Stomach (tissue), 9 donors: ENCODE results near the gene C22orf15. TPM values are rescaled to one million over a fixed set of nuclear protein-coding genes. Genes with fewer than 3 reads are reported as not detected.
"Not testable (repeated sequence)": the region's sequence is repeated elsewhere in the genome, so short reads cannot be mapped to it uniquely, and the experiment has no call there.

Experiments
- DNase-seq, 2 donors: peaks; one replicate each; pipeline versions ENCODE4 v3.0.0 to v3.0.0-alpha.2; 2013 to 2019
- H3K27ac ChIP-seq, 5 donors: fragments of 200-600 bp in 4 of 5; sonication (generic) in 4 of 5; one replicate each; pipeline ENCODE4 v1.5.1; 2013 to 2019; ENCODE audit warnings: mild to moderate bottlenecking in 1 of 5, moderate library complexity in 1 of 5
- H3K27me3 ChIP-seq, 3 donors: fragments of 200-600 bp; sonication (generic); one replicate each; pipeline ENCODE4 v1.5.1; 2017 to 2019; ENCODE audit warnings: mixed run types in 1 of 3
- H3K36me3 ChIP-seq, 4 donors: fragments of 200-600 bp; sonication (generic); 1 replicate in 3 of 4; 2 replicates in 1 of 4; pipeline ENCODE4 v1.5.1; 2016 to 2019
- H3K4me1 ChIP-seq, 4 donors: fragments of 200-600 bp; sonication (generic); one replicate each; pipeline ENCODE4 v1.5.1; 2016 to 2019
- H3K4me3 ChIP-seq, 4 donors: fragments of 200-600 bp; sonication (generic) in 3 of 4; one replicate each; pipeline ENCODE4 v1.5.1; 2016 to 2019; ENCODE audit warnings: mild to moderate bottlenecking in 1 of 4
- H3K9me3 ChIP-seq, 4 donors: fragments of 200-600 bp; sonication (generic); one replicate each; pipeline ENCODE4 v1.5.1; 2016 to 2019
- CTCF ChIP-seq, 7 experiments: fragments of 450-650 bp in 4 of 7; fragments of 200-600 bp in 3 of 7; sonication (generic) in 3 of 7; IDR thresholded peaks; one replicate each; pipeline ENCODE4 v1.5.1; 2016 to 2019; ENCODE audit warnings: antibody characterized with exemption in 7 of 7, control low read depth in 2 of 7, mild to moderate bottlenecking in 1 of 7
- EP300 ChIP-seq: sonication (generic); formaldehyde crosslinking; IDR thresholded peaks from one replicate; pipeline ENCODE4 v1.6.1; 2017; ENCODE audit warnings: antibody characterized with exemption
- POLR2A ChIP-seq, 4 donors: fragments of 450-650 bp; IDR thresholded peaks; one replicate each; pipeline ENCODE4 v1.6.1; 2016; ENCODE audit warnings: antibody characterized with exemption in 4 of 4, control low read depth in 2 of 4, mild to moderate bottlenecking in 1 of 4, moderate library complexity in 1 of 4
- POLR2AphosphoS5 ChIP-seq, 3 donors: sonication (generic); formaldehyde crosslinking; IDR thresholded peaks; one replicate each; pipeline ENCODE4 v1.6.1; 2016; ENCODE audit warnings: antibody characterized with exemption in 3 of 3
- WGBS, 5 donors: extraction: QIAGEN DNeasy Blood & Tissue Kit in 3 of 5; methylation state at CpG; one replicate each; pipeline versions ENCODE4 v1.1.5 to v1.1.7; 2013 to 2018; 5-methylcytosine and 5-hydroxymethylcytosine counted together
- intact Hi-C: fragments of 100-400 bp; cut with DNase I; formaldehyde crosslinking; loops from one replicate; pipeline ENCODE4 v1.15.1; 2023; ENCODE audit warnings: low total_unique reads
- polyA plus RNA-seq, 3 donors: library from polyadenylated mRNA; stranded (reverse); fragments of 200-250 nt; gene quantifications; one replicate each; pipeline ENCODE4 v1.2.3, GENCODE V29; 2013
- total RNA-seq, 5 donors: library from RNA; depleted of rRNA; stranded (reverse); fragments of >200 nt; gene quantifications; one replicate each; pipeline versions ENCODE4 v1.1.0 to v1.2.3, GENCODE V29; 2014 to 2016
- donor health status: healthy with polysubstance abuse.
- donor health status: Bipolar disorder and iron deficiency.
- donor health status: healthy.

The C22orf15 gene
- total and polyA plus RNA-seq, 8 donors, result 0.05 TPM; not detected in 7

- 56 to 71% (median 60%) methylated on average over 2 of the region's 2 CpGs for WGBS, 5 donors
- Histone ChIP-seq H3K9me3 (no peaks in the 10 kb centered on the region), H3K4me3 (no peak overlapping the region), H3K36me3 (no peaks in the 10 kb centered on the region), H3K27ac (no peak overlapping the region), H3K4me1 (no peaks in the 10 kb centered on the region), H3K27me3 (no peaks in the 10 kb centered on the region)
- no peak for TF ChIP-seq POLR2A (IDR thresholded peaks at IDR 0.05)
- no peak for TF ChIP-seq POLR2AphosphoS5 (IDR thresholded peaks at IDR 0.05)
- no peak for TF ChIP-seq EP300
- no peak for TF ChIP-seq CTCF (IDR thresholded peaks at IDR 0.05)
- DNase-seq, result no peak
- intact Hi-C loops, result no loop called here
These were observed 40.1 kb upstream of the C22orf15 start for GRCh38 chr22:23722724-23723123.

GRCh38 chr22:23728108-23728507, 34.7 kb upstream of the C22orf15 start:
- intact Hi-C loops, H3K9me3 ChIP-seq, H3K27ac ChIP-seq, H3K4me1 ChIP-seq, H3K27me3 ChIP-seq, DNase-seq, H3K36me3 ChIP-seq, H3K4me3 ChIP-seq: not testable (repeated sequence)
- WGBS, 5 donors, result 76 to 92% (median 82%) methylated on average over 4 of the region's 4 CpGs

GRCh38 chr22:23737696-23738095, 25.1 kb upstream of the C22orf15 start:
- peaks cover 0 to 9% (median 0%) of the 10 kb centered on the region in 4 donors for H3K4me1 ChIP-seq
- no peak overlapping the region for H3K27ac ChIP-seq
- TF ChIP-seq POLR2A (IDR thresholded peaks at IDR 0.05), result no peak
- no peak for TF ChIP-seq CTCF (IDR thresholded peaks at IDR 0.05)
- no peak for TF ChIP-seq EP300
- no peak for TF ChIP-seq POLR2AphosphoS5 (IDR thresholded peaks at IDR 0.05)
- H3K27me3 ChIP-seq, result no peaks in the 10 kb centered on the region
- no peak for DNase-seq
- intact Hi-C loops, result no loop called here
- no peak overlapping the region for H3K4me3 ChIP-seq
- H3K9me3 ChIP-seq, result no peaks in the 10 kb centered on the region
- peaks cover 0 to 18% (median 16%) of the 10 kb centered on the region in 4 donors for H3K36me3 ChIP-seq

GRCh38 chr22:23742505-23743264, 20.1 kb upstream of the C22orf15 start:
- peaks cover 13 to 49% (median 44%) of the 10 kb centered on the region in 4 donors for H3K36me3 ChIP-seq
- H3K9me3 ChIP-seq, result no peaks in the 10 kb centered on the region
- intact Hi-C loops, result no loop called here
- H3K4me3 ChIP-seq, result no peak overlapping the region
- DNase-seq, result no peak
- no peak for TF ChIP-seq CTCF (IDR thresholded peaks at IDR 0.05)
- no peak for TF ChIP-seq POLR2A (IDR thresholded peaks at IDR 0.05)
- TF ChIP-seq POLR2AphosphoS5 (IDR thresholded peaks at IDR 0.05), result no peak
- TF ChIP-seq EP300, result no peak
- 74 to 93% (median 82%) methylated on average over 5 to 7 of the region's 7 CpGs for WGBS, 5 donors
- H3K4me1 ChIP-seq, result peaks cover 0 to 17% (median 2%) of the 10 kb centered on the region in 4 donors
- peak overlapping the region in 1 of 5 donors; percentile 17 for H3K27ac ChIP-seq
- no peaks in the 10 kb centered on the region for H3K27me3 ChIP-seq

- 61 to 92% (median 90%) methylated on average over 2 of the region's 2 CpGs for WGBS, 5 donors
- DNase-seq, result peak in 1 of 2 donors; percentile 70
- Histone ChIP-seq H3K27ac (peak overlapping the region in 1 of 5 donors; percentile 17), H3K9me3 (no peaks in the 10 kb centered on the region), H3K27me3 (no peaks in the 10 kb centered on the region), H3K36me3 (peaks cover 13 to 49% (median 44%) of the 10 kb centered on the region in 4 donors), H3K4me3 (no peak overlapping the region), H3K4me1 (peaks cover 0 to 17% (median 2%) of the 10 kb centered on the region in 4 donors)
- no peak for TF ChIP-seq POLR2A (IDR thresholded peaks at IDR 0.05)
- no peak for TF ChIP-seq EP300
- no peak for TF ChIP-seq CTCF (IDR thresholded peaks at IDR 0.05)
- TF ChIP-seq POLR2AphosphoS5 (IDR thresholded peaks at IDR 0.05), result no peak
- intact Hi-C loops, result no loop called here
These were observed 19.5 kb upstream of the C22orf15 start for GRCh38 chr22:23743303-23743705.
